ENCODE data around the gene LRRC49.

DNA sequence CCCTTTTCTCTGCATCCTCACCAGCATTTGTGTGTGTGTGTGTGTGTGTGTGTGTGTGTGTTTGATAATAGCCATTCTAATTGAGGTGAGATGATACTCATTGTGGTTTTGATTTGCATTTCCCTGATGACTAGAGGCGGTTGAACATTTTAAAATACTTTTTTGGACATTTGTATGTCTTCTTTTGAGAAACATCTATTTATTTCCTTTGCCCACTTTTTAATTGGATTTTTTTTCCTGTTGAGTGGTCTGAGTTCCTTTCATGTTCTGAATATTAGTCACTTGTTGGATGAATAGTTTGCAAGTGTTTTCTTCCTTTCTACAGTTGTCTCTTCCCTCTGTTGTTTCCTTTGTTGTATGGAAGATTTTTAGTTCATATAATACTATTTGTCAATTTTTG is 168.4 kb downstream of the LRRC49 start:
- no peak for TF ChIP-seq CTCF (IDR thresholded peaks at IDR 0.05; ENCODE audit: low read depth, low read length)
- no peak for TF ChIP-seq EZH2phosphoT487 (IDR thresholded peaks at IDR 0.05; ENCODE audit: low read depth)
